Jurkat, Clone E6-1 (cell line): ENCODE measurements around the gene GART. TPM values are rescaled to one million over a fixed set of nuclear protein-coding genes. Genes with fewer than 3 reads are reported as not detected.
"Not testable (repeated sequence)": the region's sequence is repeated elsewhere in the genome, so short reads cannot be mapped to it uniquely, and the experiment has no call there.

Experiments used
- DNase-seq: peaks from one replicate; pipeline ENCODE4 v3.0.0-alpha.2; 2011; ENCODE audit warnings: low read depth, low spot score
- H3K4me3 ChIP-seq: 2 replicates; pipeline ENCODE4 v1.5.1; 2011; ENCODE audit warnings: mild to moderate bottlenecking, low read length, control low read depth, moderate library complexity
- polyA plus RNA-seq: library from polyadenylated mRNA; unstranded; fragments of >200 nt; gene quantifications from one replicate; pipeline ENCODE4 v1.2.1, GENCODE V29; 2012; ENCODE audit warnings: missing spikeins; ENCODE audit not compliant: insufficient read length, insufficient read depth

Gene GART
- polyA plus RNA-seq: 128 TPM

GRCh38 chr21:33541756-33542639 is at the start of gene GART:
Gene GART, minus strand, starts transcription at chr21:33542117. Its CDS starts 2,802 bp downstream, at chr21:33539315.
- H3K4me3 ChIP-seq: peak within 1 kb of the TSS; percentile 97
- peak; percentile 66 for DNase-seq

GRCh38 chr21:33588485-33589335 is 46.8 kb upstream of the GART start, which contains the start of gene DONSON:
Gene DONSON, minus strand, starts transcription at chr21:33588684. Its CDS starts 43 bp downstream, at chr21:33588641.
- peak within 1 kb of the TSS; percentile 88 for H3K4me3 ChIP-seq
- peak; percentile 39 for DNase-seq

- no peak for DNase-seq
- H3K4me3 ChIP-seq: peak overlapping the region; percentile 88
Measured at GRCh38 chr21:33587792-33588484, 46.0 kb upstream of the GART start.

GRCh38 chr21:33586927-33587326 is 45.0 kb upstream of the GART start:
- peak overlapping the region; percentile 88; the same call in 1 of the 2 replicates for H3K4me3 ChIP-seq
- no peak for DNase-seq

GRCh38 chr21:33584455-33584854 is 42.5 kb upstream of the GART start:
- no peak overlapping the region for H3K4me3 ChIP-seq
- DNase-seq: no peak

GRCh38 chr21:33578959-33579542 is 37.1 kb upstream of the GART start:
- DNase-seq: no peak
- no peak overlapping the region for H3K4me3 ChIP-seq

GRCh38 chr21:33578214-33578613 is 36.3 kb upstream of the GART start:
- no peak for DNase-seq
- no peak overlapping the region for H3K4me3 ChIP-seq

GRCh38 chr21:33576741-33577141 is 34.8 kb upstream of the GART start:
- DNase-seq, H3K4me3 ChIP-seq: not testable (repeated sequence)

- DNase-seq: no peak
- no peak overlapping the region for H3K4me3 ChIP-seq
Measured at GRCh38 chr21:33572350-33572749, 30.4 kb upstream of the GART start.

- DNase-seq: no peak
- no peak overlapping the region for H3K4me3 ChIP-seq
Measured at GRCh38 chr21:33569991-33570390, 28.1 kb upstream of the GART start.

GRCh38 chr21:33568448-33568847 is 26.5 kb upstream of the GART start:
- no peak for DNase-seq
- H3K4me3 ChIP-seq: no peak overlapping the region

GRCh38 chr21:33567914-33568313 is 26.0 kb upstream of the GART start:
- no peak for DNase-seq
- no peak overlapping the region for H3K4me3 ChIP-seq

GRCh38 chr21:33566514-33566913 is 24.6 kb upstream of the GART start:
- no peak for DNase-seq
- no peak overlapping the region for H3K4me3 ChIP-seq

GRCh38 chr21:33562389-33562788 is 20.5 kb upstream of the GART start:
- H3K4me3 ChIP-seq: no peak overlapping the region
- no peak for DNase-seq

- DNase-seq: no peak
- no peak overlapping the region for H3K4me3 ChIP-seq
Measured at GRCh38 chr21:33561373-33561772, 19.5 kb upstream of the GART start.

GRCh38 chr21:33560965-33561364 is 19.0 kb upstream of the GART start:
- H3K4me3 ChIP-seq: no peak overlapping the region

GRCh38 chr21:33559813-33560212 is 17.9 kb upstream of the GART start:
- DNase-seq: no peak
- no peak overlapping the region for H3K4me3 ChIP-seq

More at GRCh38 chr21:33560965-33561364, 19.0 kb upstream of the GART start:
- DNase-seq: no peak

GRCh38 chr21:33558777-33559421 is 17.0 kb upstream of the GART start:
- H3K4me3 ChIP-seq: no peak overlapping the region
- DNase-seq: no peak
